Measurements from ENCODE around the gene SUMF1.

Gene SUMF1

GRCh38 chr3:4376499-4376898 is 90.6 kb downstream of the SUMF1 start:
- Histone ChIP-seq H3K27me3 (ENCODE audit: insufficient read depth, insufficient read length) (no peaks in the 10 kb centered on the region), H3K9ac (ENCODE audit: insufficient read length, low read depth) (no peak overlapping the region), H3K4me3 (ENCODE audit: insufficient read length, low read depth) (no peak overlapping the region), H3K36me3 (ENCODE audit: insufficient read depth, insufficient read length, low read length) (no peaks in the 10 kb centered on the region), H3K9me3 (ENCODE audit: insufficient read depth, low read length) (peaks cover 8% of the 10 kb centered on the region), H3K4me1 (ENCODE audit: insufficient read depth, insufficient read length) (no peaks in the 10 kb centered on the region)
- no peak for DNase-seq (ENCODE audit: low read depth, low spot score)
- TF ChIP-seq ZNF274 (IDR thresholded peaks at IDR 0.05; ENCODE audit: low read depth, low read length) (no peak), YY1 (IDR thresholded peaks at IDR 0.05; ENCODE audit: insufficient read depth, insufficient read length) (no peak), SUZ12 (IDR thresholded peaks at IDR 0.05; ENCODE audit: extremely low read depth, insufficient read depth, insufficient read length) (no peak)

- no peaks in the 10 kb centered on the region for H3K4me1 ChIP-seq (ENCODE audit: insufficient read depth, insufficient read length)
- no peak overlapping the region for H3K9ac ChIP-seq (ENCODE audit: insufficient read length, low read depth)
- TF ChIP-seq YY1 (IDR thresholded peaks at IDR 0.05; ENCODE audit: insufficient read depth, insufficient read length) = no peak
- no peak for TF ChIP-seq SUZ12 (IDR thresholded peaks at IDR 0.05; ENCODE audit: extremely low read depth, insufficient read depth, insufficient read length)
- no peak for TF ChIP-seq ZNF274 (IDR thresholded peaks at IDR 0.05; ENCODE audit: low read depth, low read length)
- H3K9me3 ChIP-seq (ENCODE audit: insufficient read depth, low read length) = peaks cover 8% of the 10 kb centered on the region
- H3K4me3 ChIP-seq (ENCODE audit: insufficient read length, low read depth) = no peak overlapping the region
- no peak for DNase-seq (ENCODE audit: low read depth, low spot score)
- no peaks in the 10 kb centered on the region for H3K36me3 ChIP-seq (ENCODE audit: insufficient read depth, insufficient read length, low read length)
- no peaks in the 10 kb centered on the region for H3K27me3 ChIP-seq (ENCODE audit: insufficient read depth, insufficient read length)
Observed at GRCh38 chr3:4375911-4376310, 91.2 kb downstream of the SUMF1 start.

GRCh38 chr3:4373669-4374068 is 93.4 kb downstream of the SUMF1 start:
- Histone ChIP-seq H3K27me3 (ENCODE audit: insufficient read depth, insufficient read length) (no peaks in the 10 kb centered on the region), H3K4me3 (ENCODE audit: insufficient read length, low read depth) (no peak overlapping the region), H3K4me1 (ENCODE audit: insufficient read depth, insufficient read length) (no peaks in the 10 kb centered on the region), H3K9me3 (ENCODE audit: insufficient read depth, low read length) (peaks cover 8% of the 10 kb centered on the region), H3K9ac (ENCODE audit: insufficient read length, low read depth) (no peak overlapping the region), H3K36me3 (ENCODE audit: insufficient read depth, insufficient read length, low read length) (no peaks in the 10 kb centered on the region)
- DNase-seq (ENCODE audit: low read depth, low spot score) = no peak
- TF ChIP-seq ZNF274 (IDR thresholded peaks at IDR 0.05; ENCODE audit: low read depth, low read length) (no peak), SUZ12 (IDR thresholded peaks at IDR 0.05; ENCODE audit: extremely low read depth, insufficient read depth, insufficient read length) (no peak), YY1 (IDR thresholded peaks at IDR 0.05; ENCODE audit: insufficient read depth, insufficient read length) (no peak)

GRCh38 chr3:4362523-4362922 is 104.5 kb downstream of the SUMF1 start:
- no peak overlapping the region for H3K4me3 ChIP-seq (ENCODE audit: insufficient read length, low read depth)
- TF ChIP-seq SUZ12 (IDR thresholded peaks at IDR 0.05; ENCODE audit: extremely low read depth, insufficient read depth, insufficient read length) = no peak
- no peak for TF ChIP-seq ZNF274 (IDR thresholded peaks at IDR 0.05; ENCODE audit: low read depth, low read length)
- TF ChIP-seq YY1 (IDR thresholded peaks at IDR 0.05; ENCODE audit: insufficient read depth, insufficient read length) = no peak
- no peaks in the 10 kb centered on the region for H3K9me3 ChIP-seq (ENCODE audit: insufficient read depth, low read length)
- H3K4me1 ChIP-seq (ENCODE audit: insufficient read depth, insufficient read length) = no peaks in the 10 kb centered on the region
- no peak overlapping the region for H3K9ac ChIP-seq (ENCODE audit: insufficient read length, low read depth)
- H3K27me3 ChIP-seq (ENCODE audit: insufficient read depth, insufficient read length) = no peaks in the 10 kb centered on the region
- H3K36me3 ChIP-seq (ENCODE audit: insufficient read depth, insufficient read length, low read length) = peaks cover 5% of the 10 kb centered on the region
- DNase-seq (ENCODE audit: low read depth, low spot score) = no peak

GRCh38 chr3:4360817-4361216 is 106.3 kb downstream of the SUMF1 start:
- H3K4me1 ChIP-seq (ENCODE audit: insufficient read depth, insufficient read length) = no peaks in the 10 kb centered on the region
- H3K27me3 ChIP-seq (ENCODE audit: insufficient read depth, insufficient read length) = no peaks in the 10 kb centered on the region
- no peak for TF ChIP-seq YY1 (IDR thresholded peaks at IDR 0.05; ENCODE audit: insufficient read depth, insufficient read length)
- no peak for TF ChIP-seq ZNF274 (IDR thresholded peaks at IDR 0.05; ENCODE audit: low read depth, low read length)
- TF ChIP-seq SUZ12 (IDR thresholded peaks at IDR 0.05; ENCODE audit: extremely low read depth, insufficient read depth, insufficient read length) = no peak
- H3K4me3 ChIP-seq (ENCODE audit: insufficient read length, low read depth) = no peak overlapping the region
- H3K36me3 ChIP-seq (ENCODE audit: insufficient read depth, insufficient read length, low read length) = peaks cover 5% of the 10 kb centered on the region
- no peak overlapping the region for H3K9ac ChIP-seq (ENCODE audit: insufficient read length, low read depth)
- no peaks in the 10 kb centered on the region for H3K9me3 ChIP-seq (ENCODE audit: insufficient read depth, low read length)
- DNase-seq (ENCODE audit: low read depth, low spot score) = no peak

- Histone ChIP-seq H3K9me3 (ENCODE audit: insufficient read depth, low read length) (no peaks in the 10 kb centered on the region), H3K9ac (ENCODE audit: insufficient read length, low read depth) (no peak overlapping the region), H3K4me3 (ENCODE audit: insufficient read length, low read depth) (no peak overlapping the region), H3K36me3 (ENCODE audit: insufficient read depth, insufficient read length, low read length) (peaks cover 5% of the 10 kb centered on the region), H3K4me1 (ENCODE audit: insufficient read depth, insufficient read length) (no peaks in the 10 kb centered on the region), H3K27me3 (ENCODE audit: insufficient read depth, insufficient read length) (no peaks in the 10 kb centered on the region)
- no peak for TF ChIP-seq SUZ12 (IDR thresholded peaks at IDR 0.05; ENCODE audit: extremely low read depth, insufficient read depth, insufficient read length)
- no peak for TF ChIP-seq YY1 (IDR thresholded peaks at IDR 0.05; ENCODE audit: insufficient read depth, insufficient read length)
- TF ChIP-seq ZNF274 (IDR thresholded peaks at IDR 0.05; ENCODE audit: low read depth, low read length) = no peak
- DNase-seq (ENCODE audit: low read depth, low spot score) = no peak
Observed at GRCh38 chr3:4359805-4360502, 107.1 kb downstream of the SUMF1 start.

- H3K27me3 ChIP-seq (ENCODE audit: insufficient read depth, insufficient read length) = no peaks in the 10 kb centered on the region
- no peaks in the 10 kb centered on the region for H3K9me3 ChIP-seq (ENCODE audit: insufficient read depth, low read length)
- H3K36me3 ChIP-seq (ENCODE audit: insufficient read depth, insufficient read length, low read length) = peaks cover 5% of the 10 kb centered on the region
- H3K9ac ChIP-seq (ENCODE audit: insufficient read length, low read depth) = no peak overlapping the region
- DNase-seq (ENCODE audit: low read depth, low spot score) = no peak
- H3K4me3 ChIP-seq (ENCODE audit: insufficient read length, low read depth) = no peak overlapping the region
- TF ChIP-seq ZNF274 (IDR thresholded peaks at IDR 0.05; ENCODE audit: low read depth, low read length) = no peak
- no peak for TF ChIP-seq YY1 (IDR thresholded peaks at IDR 0.05; ENCODE audit: insufficient read depth, insufficient read length)
- TF ChIP-seq SUZ12 (IDR thresholded peaks at IDR 0.05; ENCODE audit: extremely low read depth, insufficient read depth, insufficient read length) = no peak
- no peaks in the 10 kb centered on the region for H3K4me1 ChIP-seq (ENCODE audit: insufficient read depth, insufficient read length)
Observed at GRCh38 chr3:4358273-4358672, 108.8 kb downstream of the SUMF1 start.

Measured in NT2/D1 (cell line).